HG03135 (cell line): ENCODE data around the gene COG1.
"Not testable (repeated sequence)": the region's sequence is repeated elsewhere in the genome, so short reads cannot be mapped to it uniquely, and the experiment has no call there.

Experiments used
- ATAC-seq: cut with Tn5 transposase; IDR thresholded peaks from one replicate; pipeline ENCODE4 v1.9.1; 2021; ENCODE audit warnings: mild to moderate bottlenecking, moderate library complexity; ENCODE audit not compliant: unreplicated experiment

COG1 gene

GRCh38 chr17:73192894-73193701 is at the start of gene COG1:
Gene COG1 (plus strand): TSS chr17:73193055. CDS start chr17:73193070, 15 bp downstream.
- ATAC-seq = peak; percentile 63

- not testable (repeated sequence) for ATAC-seq
Measured at GRCh38 chr17:73144209-73144608, 48.6 kb upstream of the COG1 start.

- ATAC-seq = no peak
Measured at GRCh38 chr17:73145641-73146040, 47.2 kb upstream of the COG1 start.

GRCh38 chr17:73147791-73148190 is 45.1 kb upstream of the COG1 start:
- not testable (repeated sequence) for ATAC-seq

- no peak for ATAC-seq
Measured at GRCh38 chr17:73148540-73149334, 44.1 kb upstream of the COG1 start.

GRCh38 chr17:73150622-73151300 is 42.1 kb upstream of the COG1 start:
- not testable (repeated sequence) for ATAC-seq

- no peak for ATAC-seq
Measured at GRCh38 chr17:73151916-73152632, 40.8 kb upstream of the COG1 start.

- no peak for ATAC-seq
Measured at GRCh38 chr17:73155410-73156165, 37.3 kb upstream of the COG1 start.

GRCh38 chr17:73156166-73156840 is 36.6 kb upstream of the COG1 start:
- ATAC-seq = peak; percentile 82

- ATAC-seq = no peak
Measured at GRCh38 chr17:73156887-73157520, 35.9 kb upstream of the COG1 start.

GRCh38 chr17:73157521-73157890 is 35.3 kb upstream of the COG1 start:
- no peak for ATAC-seq

- no peak for ATAC-seq
Measured at GRCh38 chr17:73158133-73158532, 34.7 kb upstream of the COG1 start.

GRCh38 chr17:73160980-73161630 is 31.8 kb upstream of the COG1 start:
- no peak for ATAC-seq

- ATAC-seq = no peak
Measured at GRCh38 chr17:73163043-73163442, 29.8 kb upstream of the COG1 start.

GRCh38 chr17:73165616-73166404 is 27.0 kb upstream of the COG1 start:
- no peak for ATAC-seq

GRCh38 chr17:73166731-73167581 is 25.9 kb upstream of the COG1 start:
- peak; percentile 36 for ATAC-seq

- no peak for ATAC-seq
Measured at GRCh38 chr17:73168667-73169066, 24.2 kb upstream of the COG1 start.
